Measurements from ENCODE around the gene PITPNC1. TPM values are rescaled to one million over a fixed set of nuclear protein-coding genes. Genes with fewer than 3 reads are reported as not detected.
"Not testable (repeated sequence)": the region's sequence is repeated elsewhere in the genome, so short reads cannot be mapped to it uniquely, and the experiment has no call there.

The PITPNC1 gene
- total and polyA plus RNA-seq, 4 donors: 8.0 to 21.1 (median 15.2) TPM

- Histone ChIP-seq H3K36me3 (ENCODE audit: control insufficient read depth in 4 of 4, insufficient read depth in 4 of 4, low read length in 4 of 4) (peaks cover 0 to 4% (median 0%) of the 10 kb centered on the region in 4 donors), H3K9me3 (ENCODE audit: control insufficient read depth in 4 of 4, insufficient read depth in 3 of 4, low read length in 3 of 4) (no peaks in the 10 kb centered on the region), H3K27me3 (ENCODE audit: control insufficient read depth in 3 of 3, insufficient read depth in 3 of 3, low read length in 2 of 3) (no peaks in the 10 kb centered on the region), H3K9ac (ENCODE audit: insufficient read depth in 1 of 2, low read length in 2 of 2) (no peak overlapping the region), H3K4me1 (ENCODE audit: control insufficient read depth in 5 of 5, insufficient read depth in 5 of 5, low read length in 5 of 5) (peaks cover 0 to 3% (median 0%) of the 10 kb centered on the region in 5 donors), H3K27ac (ENCODE audit: low read depth in 1 of 2, low read length in 1 of 2) (no peak overlapping the region), H3K4me3 (no peak overlapping the region)
- ATAC-seq (ENCODE audit: insufficient read depth, low FRiP score) (no peak), DNase-seq (no peak)
- TF ChIP-seq CTCF (IDR thresholded peaks at IDR 0.05; ENCODE audit: control extremely low read depth, extremely low read depth): no peak
- whole genome bisulfite sequencing, 2 donors: 83 to 93% methylated on average over 3 of the region's 3 CpGs
Measured at GRCh38 chr17:67649891-67650290, 272.8 kb downstream of the PITPNC1 start.

GRCh38 chr17:67651218-67651579 is 274.1 kb downstream of the PITPNC1 start:
- 92 to 94% methylated on average over 7 of the region's 7 CpGs for WGBS, 2 donors
- H3K9ac ChIP-seq (ENCODE audit: insufficient read depth in 1 of 2, low read length in 2 of 2); H3K4me1 ChIP-seq (ENCODE audit: control insufficient read depth in 5 of 5, insufficient read depth in 5 of 5, low read length in 5 of 5); H3K27ac ChIP-seq (ENCODE audit: low read depth in 1 of 2, low read length in 1 of 2); DNase-seq; H3K36me3 ChIP-seq (ENCODE audit: control insufficient read depth in 4 of 4, insufficient read depth in 4 of 4, low read length in 4 of 4); ATAC-seq (ENCODE audit: insufficient read depth, low FRiP score); H3K9me3 ChIP-seq (ENCODE audit: control insufficient read depth in 4 of 4, insufficient read depth in 3 of 4, low read length in 3 of 4); H3K27me3 ChIP-seq (ENCODE audit: control insufficient read depth in 3 of 3, insufficient read depth in 3 of 3, low read length in 2 of 3); H3K4me3 ChIP-seq: not testable (repeated sequence)

GRCh38 chr17:67652433-67652832 is 275.4 kb downstream of the PITPNC1 start:
- no peak for ATAC-seq (ENCODE audit: insufficient read depth, low FRiP score)
- Histone ChIP-seq H3K4me3 (no peak overlapping the region), H3K36me3 (ENCODE audit: control insufficient read depth in 4 of 4, insufficient read depth in 4 of 4, low read length in 4 of 4) (peaks cover 0 to 3% (median 0%) of the 10 kb centered on the region in 4 donors), H3K9me3 (ENCODE audit: control insufficient read depth in 4 of 4, insufficient read depth in 3 of 4, low read length in 3 of 4) (no peaks in the 10 kb centered on the region), H3K27ac (ENCODE audit: low read depth in 1 of 2, low read length in 1 of 2) (no peak overlapping the region), H3K27me3 (ENCODE audit: control insufficient read depth in 3 of 3, insufficient read depth in 3 of 3, low read length in 2 of 3) (no peaks in the 10 kb centered on the region), H3K9ac (ENCODE audit: insufficient read depth in 1 of 2, low read length in 2 of 2) (no peak overlapping the region), H3K4me1 (ENCODE audit: control insufficient read depth in 5 of 5, insufficient read depth in 5 of 5, low read length in 5 of 5) (peaks cover 0 to 3% (median 0%) of the 10 kb centered on the region in 5 donors)
- no peak for TF ChIP-seq CTCF (IDR thresholded peaks at IDR 0.05; ENCODE audit: control extremely low read depth, extremely low read depth)
- WGBS, 2 donors: 98 to 99% methylated on average over 14 of the region's 14 CpGs
- no peak for DNase-seq

GRCh38 chr17:67655478-67656148 is 278.5 kb downstream of the PITPNC1 start:
- H3K27ac ChIP-seq (ENCODE audit: low read depth in 1 of 2, low read length in 1 of 2): no peak overlapping the region
- no peak overlapping the region for H3K4me3 ChIP-seq
- ATAC-seq (ENCODE audit: insufficient read depth, low FRiP score) (no peak), DNase-seq (no peak)
- 75 to 84% methylated on average over 7 of the region's 7 CpGs for WGBS, 2 donors
- peaks cover 0 to 3% (median 0%) of the 10 kb centered on the region in 4 donors for H3K36me3 ChIP-seq (ENCODE audit: control insufficient read depth in 4 of 4, insufficient read depth in 4 of 4, low read length in 4 of 4)
- peaks cover 0 to 5% (median 1%) of the 10 kb centered on the region in 4 donors for H3K9me3 ChIP-seq (ENCODE audit: control insufficient read depth in 4 of 4, insufficient read depth in 3 of 4, low read length in 3 of 4)
- H3K27me3 ChIP-seq (ENCODE audit: control insufficient read depth in 3 of 3, insufficient read depth in 3 of 3, low read length in 2 of 3): no peaks in the 10 kb centered on the region
- TF ChIP-seq CTCF (IDR thresholded peaks at IDR 0.05; ENCODE audit: control extremely low read depth, extremely low read depth): no peak
- no peaks in the 10 kb centered on the region for H3K4me1 ChIP-seq (ENCODE audit: control insufficient read depth in 5 of 5, insufficient read depth in 5 of 5, low read length in 5 of 5)
- H3K9ac ChIP-seq (ENCODE audit: insufficient read depth in 1 of 2, low read length in 2 of 2): no peak overlapping the region

Measured in lung (tissue), 12 donors.